GM18502 (cell line): ENCODE measurements around the gene NOM1.
"Not testable (repeated sequence)": the region's sequence is repeated elsewhere in the genome, so short reads cannot be mapped to it uniquely, and the experiment has no call there.

Experiments
- ATAC-seq: cut with Tn5 transposase; IDR thresholded peaks from one replicate; pipeline ENCODE4 v1.9.1; 2021; ENCODE audit warnings: mild to moderate bottlenecking; ENCODE audit not compliant: unreplicated experiment, poor library complexity

The NOM1 gene

DNA sequence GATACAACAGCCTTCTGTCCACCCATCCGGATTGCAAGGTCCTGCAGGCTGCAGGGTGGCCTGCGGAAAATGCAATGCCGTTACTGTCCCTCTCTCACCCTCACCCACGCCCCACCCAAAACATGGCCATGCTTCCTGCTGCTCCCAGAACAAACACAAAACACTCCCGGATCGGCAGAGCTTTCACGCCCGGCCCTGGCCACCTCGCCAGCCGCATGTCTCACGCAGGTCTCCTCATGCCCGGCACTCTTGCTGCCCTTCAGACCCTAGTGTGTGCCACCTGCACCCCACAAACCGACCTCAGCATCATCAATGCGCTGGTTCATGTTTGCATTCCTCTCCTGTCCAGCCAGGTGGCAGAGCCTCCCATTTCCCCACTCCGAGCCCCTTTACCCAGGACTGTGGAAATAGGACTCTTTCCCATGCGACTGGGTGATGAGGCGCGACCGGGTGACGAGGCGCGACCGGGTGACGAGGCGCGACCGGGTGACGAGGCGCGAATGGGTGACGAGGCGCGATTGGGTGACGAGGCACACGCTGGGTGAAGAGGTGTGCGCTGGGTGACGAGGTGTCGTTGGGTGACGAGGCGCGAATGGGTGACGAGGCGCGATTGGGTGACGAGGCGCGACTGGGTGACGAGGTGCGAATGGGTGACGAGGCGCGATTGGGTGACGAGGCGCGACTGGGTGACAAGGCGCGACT, 8.9 kb upstream of the NOM1 start:
- no peak for ATAC-seq

DNA sequence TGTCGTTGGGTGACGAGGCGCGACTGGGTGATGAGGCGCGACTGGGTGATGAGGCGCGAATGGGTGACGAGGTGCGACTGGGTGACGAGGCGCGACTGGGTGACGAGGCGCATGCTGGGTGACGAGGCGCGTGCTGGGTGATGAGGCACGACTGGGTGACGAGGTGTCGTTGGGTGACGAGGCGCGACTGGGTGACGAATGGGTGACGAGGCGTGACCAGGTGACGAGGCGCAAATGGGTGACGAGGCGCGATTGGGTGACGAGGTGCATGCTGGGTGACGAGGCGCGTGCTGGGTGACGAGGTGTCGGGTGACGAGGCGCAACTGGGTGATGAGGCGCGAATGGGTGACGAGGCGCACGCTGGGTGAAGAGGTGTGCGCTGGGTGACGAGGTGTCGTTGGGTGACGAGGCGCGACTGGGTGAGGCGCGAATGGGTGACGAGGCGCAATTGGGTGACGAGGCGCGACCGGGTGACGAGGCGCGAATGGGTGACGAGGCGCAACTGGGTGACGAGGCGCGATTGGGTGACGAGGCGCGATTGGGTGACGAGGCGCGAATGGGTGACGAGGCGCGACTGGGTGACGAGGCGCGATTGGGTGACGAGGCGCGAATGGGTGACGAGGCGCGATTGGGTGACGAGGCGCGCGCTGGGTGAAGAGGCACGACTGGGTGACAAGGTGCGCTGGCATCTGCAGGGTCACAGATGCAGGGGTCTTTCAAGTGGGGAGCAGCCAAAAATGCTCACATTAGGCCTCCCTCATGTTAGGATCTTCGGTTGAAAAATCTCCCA, 7.9 kb upstream of the NOM1 start:
- no peak for ATAC-seq

GRCh38 chr7:156942708-156943090, 6.8 kb upstream of the NOM1 start:
- no peak for ATAC-seq

DNA sequence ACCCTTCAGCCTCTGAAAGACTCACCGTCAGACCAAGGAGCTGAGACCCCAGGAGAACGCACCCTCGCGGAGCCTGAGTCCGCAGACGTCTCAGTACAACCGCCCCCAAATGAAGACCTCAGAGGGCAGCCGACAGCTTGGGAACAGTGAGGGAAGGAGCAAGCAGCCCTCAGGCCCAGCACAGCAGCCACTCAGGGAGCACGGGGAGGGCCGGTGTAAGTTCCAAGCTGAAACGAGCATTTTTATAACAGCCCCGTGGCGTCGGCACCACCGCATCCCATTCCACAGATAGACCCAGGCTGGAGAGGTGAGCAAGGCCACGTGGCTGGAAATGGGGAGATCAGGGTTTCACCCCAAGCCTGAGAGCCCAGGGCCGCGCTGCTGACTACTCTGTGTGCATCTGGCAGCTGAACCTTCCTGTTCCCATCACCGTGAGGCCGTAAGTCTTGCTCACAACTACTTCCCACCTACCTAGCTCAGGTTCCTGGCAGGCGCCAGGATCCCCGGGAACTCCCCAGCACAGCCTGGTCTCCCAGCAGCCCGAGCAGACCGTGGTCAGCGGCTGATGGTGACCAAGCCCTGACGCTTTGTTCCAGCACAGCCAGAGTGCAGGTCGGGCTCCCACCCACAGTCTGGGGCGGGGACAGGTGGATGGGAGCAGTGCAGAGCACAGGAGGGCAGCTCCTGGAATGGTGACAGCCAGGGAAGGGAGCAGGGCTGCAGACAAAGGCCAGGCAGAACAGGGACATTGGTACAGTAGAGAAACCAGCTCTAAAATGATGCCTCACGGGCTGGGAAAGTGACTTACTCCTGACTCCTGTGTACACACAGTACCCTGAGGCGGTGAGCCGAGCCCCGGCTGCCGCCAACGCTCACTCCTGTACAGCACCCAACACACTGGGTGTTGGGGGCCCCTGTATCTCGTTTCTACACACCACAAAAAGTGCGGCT, 6.1 kb upstream of the NOM1 start:
- ATAC-seq, result no peak

DNA sequence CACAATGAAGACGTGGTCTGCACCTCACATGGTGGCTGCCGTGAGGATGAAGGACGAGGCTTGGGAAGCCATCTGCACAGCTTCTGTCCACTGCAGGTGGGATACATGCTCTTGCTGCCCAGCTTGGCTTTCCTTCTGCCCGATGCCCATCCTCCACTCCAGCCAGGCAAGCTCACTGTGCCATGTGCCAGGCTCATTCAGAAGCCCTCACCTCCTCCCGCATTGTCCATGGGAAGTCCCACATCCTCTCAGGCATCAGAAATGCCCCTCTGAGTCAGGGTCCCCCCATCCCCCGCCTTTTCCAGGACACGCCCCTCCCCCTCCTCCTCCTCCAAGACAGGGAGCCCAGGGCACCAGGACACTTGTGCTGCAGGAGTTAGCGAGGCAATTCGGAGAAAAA, 4.6 kb upstream of the NOM1 start:
- ATAC-seq, result no peak

GRCh38 chr7:156947120-156947843, 2.2 kb upstream of the NOM1 start:
- ATAC-seq, result no peak

DNA sequence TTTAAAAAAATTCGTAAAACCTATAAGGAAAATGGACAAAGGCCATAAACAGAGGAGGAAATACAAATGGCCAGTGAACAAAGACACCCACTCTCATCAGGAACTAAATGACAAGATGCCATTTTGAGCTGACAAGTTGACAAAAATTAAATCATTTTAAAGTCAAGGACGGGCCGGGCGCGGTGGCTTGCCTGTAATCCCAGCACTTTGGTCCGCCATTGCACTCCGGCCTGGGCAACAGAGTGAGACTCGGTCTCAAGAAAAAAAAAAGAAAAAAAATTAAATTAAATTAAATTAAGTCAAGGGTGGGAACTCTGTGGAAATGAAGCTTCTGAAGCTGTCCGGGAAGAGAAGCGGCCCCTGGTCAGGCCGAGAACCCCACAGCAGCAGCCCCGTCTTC, 1.2 kb upstream of the NOM1 start:
- ATAC-seq, result no peak

GRCh38 chr7:156950381-156950858, 908 bp downstream of the NOM1 start:
- ATAC-seq, result no peak

DNA sequence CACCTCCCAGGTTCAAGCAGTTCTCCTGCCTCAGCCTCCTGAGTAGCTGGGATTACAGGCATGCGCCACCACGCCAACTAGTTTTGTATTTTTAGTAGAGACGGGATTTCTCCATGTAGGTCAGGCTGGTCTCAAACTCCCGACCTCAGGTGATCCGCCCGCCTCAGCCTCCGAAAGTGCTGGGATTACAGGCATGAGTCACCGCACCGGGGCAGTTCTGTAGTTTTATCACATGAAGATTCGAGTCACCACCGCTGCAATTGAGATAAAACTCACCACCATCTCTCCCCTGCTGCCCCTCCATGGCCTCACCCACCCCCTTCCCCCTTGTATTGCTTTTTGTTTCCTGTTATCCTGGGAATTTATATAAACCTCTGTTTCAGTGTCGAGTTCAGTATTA, 3.7 kb downstream of the NOM1 start:
- not testable (repeated sequence) for ATAC-seq

- no peak for ATAC-seq
Measured at GRCh38 chr7:156954941-156955340, 5.4 kb downstream of the NOM1 start.

- ATAC-seq, result no peak
Measured at GRCh38 chr7:156956727-156957126, 7.2 kb downstream of the NOM1 start.

DNA sequence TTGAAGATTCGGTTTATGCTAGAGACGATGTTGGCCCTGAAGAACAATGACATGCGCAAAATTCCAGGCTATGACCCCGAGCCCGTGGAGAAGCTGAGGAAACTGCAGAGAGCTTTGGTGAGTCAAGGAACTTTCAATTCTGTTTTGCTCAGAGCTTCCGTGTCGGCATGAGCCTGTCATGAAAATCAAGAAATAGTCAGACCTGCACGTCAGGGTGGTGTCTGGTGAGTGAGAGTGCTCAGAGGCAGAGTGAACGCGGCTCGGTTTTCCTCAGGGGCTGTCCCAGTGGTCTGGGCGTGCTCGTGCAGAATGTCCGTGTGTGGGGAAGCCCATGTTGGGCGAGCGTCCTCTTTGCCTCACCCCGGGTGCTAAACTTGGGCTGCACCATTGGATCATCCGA, 12.6 kb downstream of the NOM1 start:
- no peak for ATAC-seq

- ATAC-seq, result no peak
Measured at GRCh38 chr7:156962897-156963296, 13.4 kb downstream of the NOM1 start.

- no peak for ATAC-seq
Measured at GRCh38 chr7:156963472-156963871, 14.0 kb downstream of the NOM1 start.

DNA sequence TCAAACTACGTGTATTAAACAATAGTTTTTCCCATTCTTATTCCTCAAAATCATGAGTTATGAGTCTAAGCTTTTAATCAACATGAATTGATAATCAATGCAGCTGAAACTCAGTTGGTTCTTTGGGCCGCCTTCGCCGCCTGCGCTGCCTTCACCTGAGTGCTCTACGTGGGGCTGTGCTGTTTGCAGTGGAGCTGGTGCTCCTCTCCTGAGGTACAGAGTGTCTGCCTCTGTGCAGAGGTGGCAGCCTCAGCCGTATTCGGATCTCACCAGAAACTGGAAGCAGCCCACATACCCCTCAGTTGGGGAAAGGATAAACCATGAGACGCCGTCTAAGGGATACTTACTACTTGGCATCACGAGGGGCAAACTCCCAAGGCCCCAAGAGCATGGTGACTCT, 15.5 kb downstream of the NOM1 start:
- ATAC-seq, result no peak

DNA sequence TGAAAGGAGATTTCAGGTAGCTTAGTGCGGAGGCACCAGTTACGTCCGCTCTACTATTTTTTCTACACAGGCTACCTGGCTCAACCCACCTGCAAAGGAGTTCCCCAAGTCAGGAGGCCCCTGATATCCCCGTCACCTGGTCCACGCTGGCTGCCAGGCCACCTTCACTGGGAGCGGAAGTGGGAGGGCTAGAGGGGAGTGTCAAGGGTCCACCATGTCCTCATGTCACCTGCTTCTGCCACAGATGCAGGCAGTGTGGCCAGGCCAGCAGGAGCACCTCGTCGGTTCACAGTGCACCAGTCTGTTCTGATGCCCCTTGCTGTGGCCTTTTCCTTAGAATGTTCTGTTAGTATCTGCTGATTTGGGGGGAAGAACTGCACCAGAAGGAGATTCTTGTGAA, 16.9 kb downstream of the NOM1 start:
- no peak for ATAC-seq

DNA sequence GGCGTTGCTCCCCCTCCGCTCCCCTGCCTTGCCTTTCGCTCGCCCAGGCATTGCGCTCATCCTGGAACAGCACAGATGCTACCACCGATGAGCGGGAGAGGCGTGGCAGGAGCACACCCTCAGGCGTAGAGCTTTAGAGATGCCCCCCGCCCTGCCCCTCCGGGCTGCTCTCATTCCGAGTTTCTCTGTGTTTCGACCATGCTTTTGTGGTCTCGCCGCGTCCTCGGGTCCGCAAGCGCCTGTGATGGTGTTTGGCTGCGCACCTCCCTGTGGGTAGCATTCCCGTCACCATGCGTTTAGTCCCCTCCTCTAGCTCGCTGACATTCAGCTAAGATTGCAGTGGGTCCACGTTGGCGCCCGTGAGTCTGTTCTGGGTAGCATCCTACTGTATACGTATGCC, 18.7 kb downstream of the NOM1 start:
- ATAC-seq, result no peak

- no peak for ATAC-seq
Measured at GRCh38 chr7:156969972-156970420, 20.5 kb downstream of the NOM1 start.

GRCh38 chr7:156975620-156976019, 26.1 kb downstream of the NOM1 start:
- ATAC-seq, result no peak

DNA sequence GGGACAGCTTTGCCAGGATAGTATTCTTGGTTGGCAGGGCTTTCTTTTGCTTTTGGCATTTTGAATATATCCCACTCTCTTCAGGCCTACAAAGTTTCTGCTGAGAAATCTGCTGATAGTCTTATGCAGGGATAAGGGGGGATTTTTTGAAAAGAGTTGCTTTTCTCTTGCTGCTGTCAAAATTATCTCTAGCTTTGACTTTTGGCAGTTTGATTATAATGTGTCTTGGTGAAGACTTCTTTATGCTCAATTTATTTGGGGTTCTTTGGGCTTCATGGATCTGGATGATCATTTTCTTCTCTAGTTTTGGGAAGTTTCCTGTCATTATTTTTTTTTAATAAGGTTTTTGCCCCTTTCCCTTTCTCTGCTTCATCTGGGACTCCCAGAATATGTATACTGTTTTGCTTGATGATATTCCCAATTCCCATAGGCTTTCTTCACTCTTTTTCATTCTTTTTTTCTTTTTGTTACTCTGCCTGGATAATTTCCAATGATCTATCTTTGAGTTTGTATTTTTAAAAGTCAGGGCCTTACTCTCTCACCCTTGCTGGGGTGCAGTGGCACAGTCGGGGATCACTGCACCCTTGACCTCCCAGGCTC, 29.6 kb downstream of the NOM1 start:
- no peak for ATAC-seq
